HG03064 (cell line): ENCODE measurements around the gene LAS1L.
"Not testable (repeated sequence)": the region's sequence is repeated elsewhere in the genome, so short reads cannot be mapped to it uniquely, and the experiment has no call there.

Experiments used
- ATAC-seq: cut with Tn5 transposase; IDR thresholded peaks from one replicate; pipeline ENCODE4 v1.9.1; 2021; ENCODE audit warnings: low read depth; ENCODE audit not compliant: unreplicated experiment

LAS1L gene

DNA sequence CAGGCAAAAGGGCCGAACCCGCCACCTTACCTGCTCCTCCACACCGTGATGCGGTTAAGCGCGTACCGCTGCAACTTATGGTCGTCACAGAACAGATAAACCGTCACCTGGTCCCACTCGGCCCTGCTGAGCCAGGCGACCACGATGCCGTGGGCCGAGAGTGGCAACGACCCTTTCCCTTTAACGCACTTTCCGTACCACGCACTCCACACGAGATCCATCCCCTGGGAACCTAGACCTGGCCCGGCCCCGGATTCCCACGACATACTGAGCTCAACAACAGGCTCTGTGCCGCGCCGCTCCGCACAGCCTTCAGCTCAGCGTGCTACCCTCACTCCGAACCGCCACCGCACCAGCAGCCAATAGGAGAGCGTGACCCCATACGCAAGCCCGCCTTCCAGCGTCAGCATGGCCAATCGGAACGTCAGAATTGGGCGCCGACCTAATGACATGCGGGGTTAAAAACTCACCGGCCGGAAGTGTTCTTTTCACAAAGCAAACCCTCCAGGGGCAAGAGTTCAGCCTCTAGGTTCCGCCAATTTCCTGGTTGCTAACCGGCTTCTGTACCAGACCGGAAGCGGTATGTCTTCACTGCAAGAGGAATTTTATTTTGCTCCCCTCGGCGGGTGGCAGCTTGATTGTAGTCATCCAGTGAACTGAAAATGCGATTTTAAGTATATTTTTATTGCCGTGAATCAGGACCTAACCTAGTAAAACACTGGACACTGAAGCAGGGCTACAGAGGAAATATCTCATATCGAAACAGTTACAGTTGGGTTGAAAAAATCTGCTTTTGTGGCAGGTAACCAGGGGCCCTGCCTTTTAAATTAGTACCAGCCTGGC, at the start of gene LAS1L:
LAS1L (minus strand) TSS at position 338 of the 843 bp plus-strand sequence; CDS start at position 266, 72 bp downstream.
- ATAC-seq: peak; percentile 99

DNA sequence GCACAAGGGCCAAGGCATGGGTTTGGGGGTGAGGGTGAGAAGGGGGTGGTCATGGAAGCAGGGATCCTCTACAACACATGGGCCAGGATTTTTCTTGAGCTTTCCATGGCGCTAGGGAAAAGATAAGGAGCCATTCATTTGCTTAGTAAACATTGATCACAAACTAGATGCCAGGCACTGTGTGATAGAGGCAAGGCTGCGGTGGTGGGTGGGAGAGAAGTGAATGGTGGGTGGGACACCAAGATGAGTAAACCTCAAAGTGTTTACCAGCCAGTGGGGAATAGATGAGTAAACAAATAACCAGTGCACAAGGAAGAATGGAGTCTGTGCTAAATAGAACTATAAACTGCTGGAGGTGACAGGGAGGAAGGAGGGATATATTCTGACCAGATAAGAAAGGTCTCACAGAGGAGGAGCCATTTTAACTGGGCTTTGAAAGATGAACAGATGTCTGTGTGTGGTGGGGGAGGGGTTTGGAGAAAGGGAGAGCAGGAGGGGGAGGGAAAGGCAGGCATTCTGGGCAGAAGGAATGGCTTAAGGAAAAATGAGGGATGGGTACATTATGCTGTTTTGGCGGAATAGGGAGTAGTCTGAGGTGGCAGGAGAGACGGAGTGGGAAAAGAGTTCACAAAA, 48.0 kb upstream of the LAS1L start:
- ATAC-seq: no peak

DNA sequence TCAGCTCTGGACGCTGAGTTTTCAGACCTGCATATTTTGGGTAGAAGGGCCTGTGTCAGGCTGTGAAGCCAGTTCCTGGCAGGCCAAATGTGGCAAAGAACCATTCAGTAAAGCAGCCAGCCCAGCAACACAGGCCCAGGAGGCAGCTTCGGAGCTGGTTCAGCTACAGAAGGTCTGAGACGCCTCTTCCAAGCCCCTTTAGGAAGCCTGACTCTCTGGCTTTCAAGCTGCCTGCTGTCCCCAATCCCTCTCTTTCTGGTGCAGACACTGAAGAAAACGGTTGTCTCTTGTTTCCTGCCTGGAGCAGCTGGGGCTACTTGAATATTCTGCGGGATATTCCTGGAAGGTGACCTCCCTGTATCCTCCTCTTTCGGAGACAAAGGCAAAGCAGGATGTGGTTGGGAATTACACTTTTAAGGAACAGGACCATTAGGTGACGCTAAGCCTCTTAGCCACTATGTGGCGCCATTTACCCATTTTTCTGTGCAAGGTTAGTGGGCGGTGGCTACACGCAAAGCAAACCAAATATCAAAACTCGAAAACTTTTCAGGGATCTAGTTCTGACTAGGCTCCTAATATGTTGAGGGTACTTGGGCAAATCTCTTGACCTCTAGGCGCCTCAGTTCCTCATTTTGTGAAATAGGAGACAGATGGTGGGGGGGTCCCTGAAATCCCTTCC, 47.2 kb upstream of the LAS1L start:
- peak; percentile 86 for ATAC-seq

- ATAC-seq: no peak
Observed at GRCh38 chrX:65578346-65578745, 43.8 kb upstream of the LAS1L start.

GRCh38 chrX:65576160-65576559, 41.6 kb upstream of the LAS1L start:
- ATAC-seq: no peak

DNA sequence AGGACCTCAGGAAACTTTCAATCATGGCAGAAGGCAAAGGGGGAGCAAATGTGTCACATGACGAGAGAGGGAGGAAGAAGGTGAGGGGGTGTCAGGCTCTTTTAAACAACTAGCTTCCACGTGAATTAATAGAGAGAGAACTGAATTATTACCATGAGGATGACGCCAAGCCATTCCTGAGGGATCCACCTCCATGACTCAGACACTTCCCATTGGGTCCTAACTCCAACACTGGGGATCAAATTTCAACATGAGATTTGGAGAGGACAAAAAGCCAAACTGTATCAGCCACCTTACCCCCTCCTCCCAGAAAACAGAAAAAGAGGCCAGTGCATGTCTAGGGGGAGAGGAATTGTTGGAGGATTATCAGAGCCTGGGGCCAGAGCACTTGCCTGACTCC, 40.4 kb upstream of the LAS1L start:
- no peak for ATAC-seq

GRCh38 chrX:65574356-65574755, 39.8 kb upstream of the LAS1L start:
- ATAC-seq: no peak

DNA sequence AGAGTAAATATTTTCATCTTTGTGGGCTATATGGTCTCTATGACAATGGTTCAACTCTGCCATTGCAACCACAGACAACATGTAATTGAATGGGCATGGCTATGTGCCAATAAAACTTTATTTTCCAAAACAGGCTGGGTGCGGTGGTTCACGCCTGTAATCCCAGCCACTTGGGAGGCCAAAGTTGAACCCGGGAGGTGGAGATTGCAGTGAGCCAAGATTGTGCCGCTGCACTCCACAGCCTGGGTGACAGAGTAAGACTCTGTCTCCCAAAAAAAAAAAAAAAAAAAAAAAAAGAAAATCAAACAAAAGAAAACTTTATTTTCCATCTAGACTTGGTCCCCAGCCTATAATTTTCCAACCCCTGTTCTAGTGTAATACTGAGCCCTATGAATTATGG, 38.4 kb upstream of the LAS1L start:
- ATAC-seq: no peak

GRCh38 chrX:65562850-65563249, 28.3 kb upstream of the LAS1L start:
- ATAC-seq: not testable (repeated sequence)

DNA sequence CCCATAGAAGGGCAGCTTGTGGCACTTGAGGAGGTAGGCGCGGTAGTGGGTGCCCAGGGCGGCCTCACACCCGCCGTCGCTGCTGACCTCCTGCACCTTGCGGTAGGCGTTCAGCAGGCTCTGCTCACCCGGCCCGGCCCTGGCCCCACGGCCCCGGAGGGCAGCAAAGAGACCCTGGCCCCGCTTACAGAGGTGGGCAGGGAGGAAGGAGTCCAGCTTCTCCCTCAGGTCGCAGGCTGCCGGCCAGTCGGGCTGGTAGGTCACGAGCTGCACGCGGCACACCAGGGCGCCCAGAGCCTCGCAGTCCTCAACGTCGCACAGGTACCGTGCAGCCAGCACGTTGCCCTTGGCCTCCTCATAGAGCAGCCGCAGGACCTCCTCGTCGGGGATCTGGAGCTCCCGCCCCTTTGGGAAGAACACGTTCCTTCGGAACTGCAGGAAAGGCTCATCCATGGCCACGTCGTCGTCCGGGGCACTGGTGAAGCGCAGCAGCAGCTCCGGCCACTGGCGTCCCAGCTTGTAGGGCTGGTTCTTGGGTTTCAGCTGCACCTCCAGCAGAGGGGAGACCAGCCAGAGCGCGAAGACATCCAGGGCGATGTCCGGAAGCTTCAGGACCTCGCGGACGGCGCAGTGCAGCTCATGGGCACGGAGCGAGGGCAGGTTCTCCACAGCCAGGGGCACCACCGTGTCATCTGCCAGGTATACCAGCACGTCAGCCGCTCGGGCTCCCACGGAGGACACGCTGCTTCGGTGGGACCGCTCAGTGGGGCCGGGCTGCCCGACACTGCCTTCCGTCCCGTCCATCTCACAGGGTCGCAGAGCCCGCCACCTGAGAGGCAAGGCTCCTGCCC, 17.1 kb upstream of the LAS1L start:
- ATAC-seq: no peak

DNA sequence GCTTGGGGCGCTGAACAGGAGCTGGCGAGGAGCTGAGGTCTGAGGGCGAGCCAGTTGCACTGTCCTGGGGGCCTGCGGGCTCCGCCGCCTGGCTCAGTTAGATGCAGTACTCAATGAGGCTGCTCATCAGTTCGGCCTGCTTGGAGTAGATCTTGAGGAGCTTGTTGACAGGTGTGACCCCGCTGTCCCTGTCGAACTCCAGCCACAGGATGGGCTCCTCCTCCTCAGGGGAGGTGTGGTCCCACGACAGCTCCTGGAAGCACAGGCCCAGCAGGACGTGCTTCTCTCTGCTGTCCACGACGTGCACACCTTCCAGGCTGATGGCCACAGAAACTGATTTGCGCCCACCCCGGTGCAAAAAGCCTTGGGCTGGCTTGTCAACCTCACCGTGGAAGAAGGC, 16.5 kb upstream of the LAS1L start:
- no peak for ATAC-seq

DNA sequence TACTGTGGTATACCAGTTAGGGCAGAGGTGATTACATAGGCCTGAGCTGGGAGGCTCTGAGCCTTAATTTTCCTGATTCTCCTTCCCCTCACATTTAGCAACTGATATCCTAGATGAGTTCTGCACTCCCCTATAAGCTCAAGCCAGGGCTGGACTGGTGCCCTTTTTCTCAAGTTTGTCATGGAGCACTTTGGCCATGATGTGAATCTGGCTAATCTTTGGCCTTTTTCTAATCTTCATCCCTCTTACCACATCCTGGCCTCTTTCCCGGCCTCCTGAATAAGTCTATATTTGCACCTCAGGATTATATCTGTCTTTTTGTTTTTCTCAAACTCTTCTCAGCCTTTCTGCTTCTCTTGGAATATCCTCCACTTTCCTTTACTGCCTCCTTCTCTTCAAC, 10.9 kb upstream of the LAS1L start:
- no peak for ATAC-seq

- no peak for ATAC-seq
Observed at GRCh38 chrX:65537229-65537628, 2.6 kb upstream of the LAS1L start.

DNA sequence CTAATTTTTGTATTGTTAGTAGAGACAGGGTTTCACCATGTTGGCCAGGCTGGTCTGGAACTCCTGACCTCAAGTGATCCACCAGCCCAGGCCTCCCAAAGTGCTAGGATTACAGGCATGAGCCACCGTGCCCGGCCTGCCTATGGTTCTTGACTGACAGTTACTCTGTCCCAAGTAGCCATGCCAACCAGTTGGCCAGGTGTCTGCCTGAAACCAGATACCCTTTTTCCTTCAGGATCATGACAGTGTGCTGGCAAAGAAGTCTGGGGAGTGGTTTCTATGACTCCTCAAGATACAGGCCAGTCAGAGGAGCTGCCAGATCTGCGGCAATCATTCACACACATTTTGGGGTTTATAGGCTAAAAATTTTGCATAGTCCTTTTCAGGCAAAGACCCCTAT, 1.7 kb upstream of the LAS1L start:
- no peak for ATAC-seq

- no peak for ATAC-seq
Observed at GRCh38 chrX:65532016-65532415, 2.6 kb downstream of the LAS1L start.

- ATAC-seq: no peak
Observed at GRCh38 chrX:65528705-65529340, 5.8 kb downstream of the LAS1L start.

GRCh38 chrX:65528293-65528692, 6.3 kb downstream of the LAS1L start:
- no peak for ATAC-seq

- no peak for ATAC-seq
Observed at GRCh38 chrX:65524139-65524538, 10.4 kb downstream of the LAS1L start.

DNA sequence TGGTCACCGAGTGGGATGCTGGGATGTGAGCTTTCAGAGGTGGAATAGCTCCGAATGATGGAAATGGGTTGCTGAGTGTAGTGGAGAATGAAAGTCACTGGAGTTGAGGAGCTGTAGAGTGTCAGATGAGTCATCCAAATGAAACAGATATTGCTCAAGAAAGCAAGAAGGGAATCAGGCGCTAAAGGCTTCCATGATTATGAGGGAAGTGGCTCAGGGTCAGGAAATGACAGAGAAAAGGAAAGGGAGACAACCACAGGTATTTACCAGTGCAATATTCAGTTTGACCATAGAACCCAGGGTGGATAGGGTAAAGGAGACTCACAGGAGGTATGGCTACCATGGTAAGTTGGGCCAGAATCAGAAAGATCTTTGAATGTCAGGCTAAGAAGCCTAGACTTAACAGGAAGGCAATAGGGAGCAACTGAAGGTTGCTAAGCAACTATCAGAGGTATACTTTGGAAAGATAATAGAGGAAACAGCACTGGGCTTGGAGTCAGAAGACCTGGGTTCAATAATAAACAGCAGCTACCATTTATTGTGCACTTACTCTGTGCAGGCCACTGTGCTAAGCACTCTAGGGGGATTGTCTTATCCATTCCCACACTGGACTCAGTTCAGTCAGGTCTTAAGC, 11.7 kb downstream of the LAS1L start:
- no peak for ATAC-seq

- not testable (repeated sequence) for ATAC-seq
Observed at GRCh38 chrX:65519530-65519929, 15.1 kb downstream of the LAS1L start.
